SU-DHL-6 (cell line): ENCODE results near the gene XNDC1N.
"Not testable (repeated sequence)": the region's sequence is repeated elsewhere in the genome, so short reads cannot be mapped to it uniquely, and the experiment has no call there.

Experiments
- H2AFZ ChIP-seq: fragments of 200-600 bp; sonication (generic); 2 replicates; pipeline ENCODE4 v1.6.1; 2014; ENCODE audit warnings: low read depth, mild to moderate bottlenecking, moderate library complexity, mixed read lengths, antibody characterized with exemption, low read length; ENCODE audit not compliant: severe bottlenecking
- H3F3A ChIP-seq: fragments of 200-600 bp; shearing (Covaris generic); 2 replicates; pipeline ENCODE4 v1.6.0; 2016; ENCODE audit warnings: antibody characterized with exemption, mild to moderate bottlenecking; ENCODE audit not compliant: insufficient read depth
- H3K27ac ChIP-seq: fragments of 200-600 bp; sonication (generic); 2 replicates; pipeline ENCODE4 v1.5.1; 2016; ENCODE audit warnings: low read depth, mild to moderate bottlenecking, low read length, moderate library complexity, mixed read lengths
- H3K27me3 ChIP-seq: fragments of 200-600 bp; sonication (generic), shearing (Covaris generic); 2 replicates; pipeline ENCODE4 v1.6.0; 2014; ENCODE audit warnings: mild to moderate bottlenecking, low read length
- H3K36me3 ChIP-seq: fragments of 200-600 bp; sonication (generic); 2 replicates; pipeline ENCODE4 v1.6.1; 2014; ENCODE audit warnings: mild to moderate bottlenecking, low read length, mixed read lengths
- H3K4me2 ChIP-seq: fragments of 300-600, 200-600 bp; shearing (Covaris generic), sonication (generic); 2 replicates; pipeline ENCODE4 v1.6.0; 2014; ENCODE audit warnings: low read length, low read depth, mild to moderate bottlenecking; ENCODE audit not compliant: poor library complexity, severe bottlenecking
- H3K4me3 ChIP-seq: fragments of 200-600 bp; sonication (generic); 2 replicates; pipeline ENCODE4 v1.5.1; 2014; ENCODE audit warnings: antibody characterized with exemption, low read length, mild to moderate bottlenecking, mixed read lengths; ENCODE audit not compliant: insufficient read depth, poor library complexity, severe bottlenecking
- H3K79me2 ChIP-seq: fragments of 200-600 bp; sonication (generic); 2 replicates; pipeline ENCODE4 v1.6.1; 2014; ENCODE audit warnings: mild to moderate bottlenecking, low read length, moderate library complexity; ENCODE audit not compliant: insufficient read depth
- H3K9ac ChIP-seq: fragments of 200-600 bp; sonication (generic); 2 replicates; pipeline ENCODE4 v1.7.0; 2014; ENCODE audit warnings: mild to moderate bottlenecking, low read length
- H3K9me2 ChIP-seq: fragments of 200-600 bp; sonication (generic); replicated peaks from 2 replicates; pipeline ENCODE4 v1.6.1; 2014; ENCODE audit warnings: low read length; ENCODE audit not compliant: insufficient read depth
- H3K9me3 ChIP-seq: fragments of 200-600 bp; sonication (generic); 2 replicates; pipeline ENCODE4 v1.6.1; 2014; ENCODE audit warnings: low read length, mixed read lengths; ENCODE audit not compliant: insufficient read depth
- H4K20me1 ChIP-seq: fragments of 200-600 bp; sonication (generic); 2 replicates; pipeline ENCODE4 v1.6.1; 2014; ENCODE audit warnings: low read depth, mild to moderate bottlenecking, antibody characterized with exemption, low read length, moderate library complexity, mixed read lengths
- EZH2phosphoT487 ChIP-seq: fragments of 200-600 bp; sonication (generic), shearing (Covaris generic); conservative IDR thresholded peaks from 2 replicates; pipeline ENCODE4 v1.6.1; 2018; ENCODE audit warnings: mild to moderate bottlenecking, antibody characterized with exemption, low read length, moderate library complexity, mixed read lengths
- TF ChIP-seq, protein P1 (sequence below): fragments of 200-600 bp; sonication (generic); IDR thresholded peaks from one replicate; pipeline ENCODE4 v1.5.1; 2017; ENCODE audit warnings: antibody characterized with exemption, mild to moderate bottlenecking, low read length, moderate library complexity; ENCODE audit not compliant: insufficient read depth, poor library complexity, severe bottlenecking

The XNDC1N gene

DNA sequence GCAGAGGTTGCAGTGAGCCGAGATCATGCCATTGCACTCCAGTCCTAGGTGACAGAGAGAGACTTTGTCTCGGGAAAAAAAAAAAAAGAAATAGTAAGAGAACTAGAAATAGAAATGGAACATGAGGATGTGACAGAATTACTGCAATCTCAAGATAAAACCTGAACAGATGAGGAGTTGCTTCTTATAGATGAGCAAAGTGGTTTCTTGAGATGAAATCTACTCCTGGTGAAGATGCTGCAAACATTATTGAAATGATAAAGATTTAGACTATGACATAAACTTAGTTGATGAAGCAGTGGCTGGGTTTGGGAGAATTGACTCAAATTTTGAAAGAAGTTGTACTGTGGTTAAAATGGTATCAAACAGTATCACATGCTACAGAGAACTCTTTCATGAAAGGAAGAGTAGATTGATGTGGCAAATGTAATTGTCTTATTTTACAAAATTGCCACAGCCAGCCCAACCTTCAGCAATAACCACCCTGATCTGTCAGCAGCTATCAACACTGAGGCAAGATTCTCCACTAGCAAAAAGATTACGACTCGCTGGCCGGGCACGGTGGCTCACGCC lies 13.7 kb downstream of the XNDC1N start:
- Histone ChIP-seq H3K4me3 (no peak overlapping the region), H3K79me2 (no peaks in the 10 kb centered on the region), H2AFZ (no peak overlapping the region), H3K27ac (no peak overlapping the region), H4K20me1 (no peaks in the 10 kb centered on the region), H3K9ac (no peak overlapping the region), H3K27me3 (no peaks in the 10 kb centered on the region), H3K36me3 (peaks cover 6% of the 10 kb centered on the region), H3K9me2 (no peaks in the 10 kb centered on the region), H3K4me2 (no peak overlapping the region), H3F3A (no peaks in the 10 kb centered on the region), H3K9me3 (no peaks in the 10 kb centered on the region)
- TF ChIP-seq EZH2phosphoT487, result no peak

DNA sequence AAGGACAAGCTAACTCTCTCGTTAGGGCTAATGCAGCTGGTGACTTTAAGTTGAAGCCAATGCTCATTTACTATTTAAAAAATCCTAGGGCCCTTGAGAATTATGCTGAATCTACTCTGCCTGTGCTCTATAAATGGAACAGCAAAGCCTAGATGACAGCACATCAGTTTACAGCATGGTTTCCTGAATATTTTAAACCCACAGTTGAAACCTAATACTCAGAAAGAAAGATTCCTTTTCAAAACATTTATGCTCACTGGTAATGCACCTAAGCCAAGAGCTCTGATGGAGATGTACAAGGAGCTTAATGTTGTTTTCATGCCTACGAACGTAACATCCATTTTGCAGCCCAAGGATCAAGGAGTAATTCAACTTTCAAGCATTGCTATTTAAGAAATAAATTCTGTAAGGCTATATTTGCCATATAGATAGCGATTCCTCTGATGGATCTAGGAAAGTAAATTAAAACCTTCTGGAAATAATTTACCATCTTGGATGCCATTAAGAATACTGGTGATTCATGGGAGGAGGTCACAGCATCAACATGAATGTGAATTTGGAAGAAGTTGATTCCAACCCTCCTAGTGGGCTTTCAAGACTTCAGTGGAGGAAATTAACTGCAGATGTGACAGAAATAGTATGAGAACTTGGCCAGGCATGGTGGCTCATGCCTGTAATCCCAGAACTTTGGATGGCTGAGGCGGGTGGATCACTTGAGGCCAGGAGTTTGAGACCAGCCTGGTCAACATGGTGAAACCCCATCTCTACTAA lies 14.5 kb downstream of the XNDC1N start:
- Histone ChIP-seq H3K9me3 (no peaks in the 10 kb centered on the region), H3K4me3 (no peak overlapping the region), H4K20me1 (no peaks in the 10 kb centered on the region), H3K36me3 (peaks cover 6% of the 10 kb centered on the region), H2AFZ (no peak overlapping the region), H3K4me2 (no peak overlapping the region), H3K9ac (no peak overlapping the region), H3K27me3 (no peaks in the 10 kb centered on the region), H3K27ac (no peak overlapping the region), H3K9me2 (no peaks in the 10 kb centered on the region), H3K79me2 (no peaks in the 10 kb centered on the region), H3F3A (no peaks in the 10 kb centered on the region)
- no peak for TF ChIP-seq EZH2phosphoT487
- TF ChIP-seq, protein P1, sequence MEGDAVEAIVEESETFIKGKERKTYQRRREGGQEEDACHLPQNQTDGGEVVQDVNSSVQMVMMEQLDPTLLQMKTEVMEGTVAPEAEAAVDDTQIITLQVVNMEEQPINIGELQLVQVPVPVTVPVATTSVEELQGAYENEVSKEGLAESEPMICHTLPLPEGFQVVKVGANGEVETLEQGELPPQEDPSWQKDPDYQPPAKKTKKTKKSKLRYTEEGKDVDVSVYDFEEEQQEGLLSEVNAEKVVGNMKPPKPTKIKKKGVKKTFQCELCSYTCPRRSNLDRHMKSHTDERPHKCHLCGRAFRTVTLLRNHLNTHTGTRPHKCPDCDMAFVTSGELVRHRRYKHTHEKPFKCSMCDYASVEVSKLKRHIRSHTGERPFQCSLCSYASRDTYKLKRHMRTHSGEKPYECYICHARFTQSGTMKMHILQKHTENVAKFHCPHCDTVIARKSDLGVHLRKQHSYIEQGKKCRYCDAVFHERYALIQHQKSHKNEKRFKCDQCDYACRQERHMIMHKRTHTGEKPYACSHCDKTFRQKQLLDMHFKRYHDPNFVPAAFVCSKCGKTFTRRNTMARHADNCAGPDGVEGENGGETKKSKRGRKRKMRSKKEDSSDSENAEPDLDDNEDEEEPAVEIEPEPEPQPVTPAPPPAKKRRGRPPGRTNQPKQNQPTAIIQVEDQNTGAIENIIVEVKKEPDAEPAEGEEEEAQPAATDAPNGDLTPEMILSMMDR, result no peak

- not testable (repeated sequence) for H3K27me3 ChIP-seq, H3K9me3 ChIP-seq, H4K20me1 ChIP-seq
Measured at GRCh38 chr11:71911986-71912340, 16.4 kb downstream of the XNDC1N start.

DNA sequence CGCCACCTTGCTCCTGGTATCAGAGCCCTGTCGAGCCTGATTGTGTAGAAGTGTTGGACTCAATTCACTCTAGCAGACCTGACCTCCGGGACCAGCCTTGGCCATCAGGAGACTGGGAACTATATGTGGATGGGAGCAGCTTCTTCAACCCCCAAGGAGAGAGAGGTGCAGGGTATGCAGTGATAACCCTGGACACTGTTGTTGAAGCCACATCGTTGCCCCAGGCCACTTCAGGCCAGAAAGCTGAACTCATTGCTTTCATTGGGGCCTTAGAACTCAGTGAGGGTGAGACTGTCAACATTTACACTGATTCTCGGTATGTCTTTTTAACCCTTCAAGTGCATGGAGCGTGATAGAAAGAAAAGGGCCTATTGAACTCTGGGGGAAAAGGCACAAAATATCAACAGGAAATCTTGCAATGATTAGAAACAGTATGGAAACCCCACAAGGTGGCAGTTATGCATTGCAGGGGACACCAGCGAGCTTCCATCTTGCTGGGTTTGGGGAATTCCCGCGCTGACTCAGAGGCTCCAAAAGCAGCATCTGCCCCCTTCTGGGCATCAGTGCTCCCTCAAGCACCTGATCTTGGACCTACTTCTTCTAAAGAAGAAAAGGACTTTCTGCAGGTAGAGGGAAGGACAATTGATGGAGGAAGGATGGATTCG lies 16.9 kb downstream of the XNDC1N start:
- H3K4me2 ChIP-seq, H3K79me2 ChIP-seq, H3F3A ChIP-seq, H3K27ac ChIP-seq, H2AFZ ChIP-seq, H3K36me3 ChIP-seq, H3K9me2 ChIP-seq, H3K4me3 ChIP-seq, H3K9ac ChIP-seq, H3K27me3 ChIP-seq, H3K9me3 ChIP-seq, H4K20me1 ChIP-seq: not testable (repeated sequence)

More at GRCh38 chr11:71911986-71912340, 16.4 kb downstream of the XNDC1N start:
- H2AFZ ChIP-seq, H3K9me2 ChIP-seq, H3K9ac ChIP-seq, H3K4me2 ChIP-seq, H3K27ac ChIP-seq, H3K36me3 ChIP-seq, H3K79me2 ChIP-seq, H3F3A ChIP-seq, H3K4me3 ChIP-seq: not testable (repeated sequence)

DNA sequence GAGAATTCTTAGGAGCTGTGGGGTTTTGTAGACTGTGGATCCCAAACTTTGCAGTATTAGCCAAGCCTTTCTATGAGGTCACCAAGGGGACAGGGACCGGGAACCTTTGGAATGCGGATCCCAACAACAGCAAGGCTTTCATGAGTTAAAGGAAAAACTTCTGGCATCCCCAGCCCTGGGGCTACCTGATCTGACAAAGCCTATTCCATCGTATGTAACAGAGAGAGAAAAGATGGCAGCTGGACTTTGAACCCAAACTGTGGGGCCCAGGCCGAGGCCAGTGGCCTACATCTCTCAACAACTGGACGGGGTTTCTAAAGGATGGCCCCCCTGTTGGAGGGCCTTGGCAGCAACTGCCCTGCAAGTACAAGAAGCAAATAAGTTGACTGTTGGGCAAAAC lies 17.6 kb downstream of the XNDC1N start:
- not testable (repeated sequence) for H3K9ac ChIP-seq, H3K4me2 ChIP-seq, H3K9me2 ChIP-seq, H2AFZ ChIP-seq, H3K27ac ChIP-seq, H3F3A ChIP-seq, H3K79me2 ChIP-seq, H3K27me3 ChIP-seq, H3K4me3 ChIP-seq, H4K20me1 ChIP-seq, H3K36me3 ChIP-seq, H3K9me3 ChIP-seq
